HT-29 (cell line): Measurements from ENCODE around the gene CACNA2D4. TPM values are rescaled to one million over a fixed set of nuclear protein-coding genes. Genes with fewer than 3 reads are reported as not detected.

Experiments used
- DNase-seq: peaks from one replicate; pipeline ENCODE4 v3.0.0-alpha.2; 2015; ENCODE audit warnings: low spot score
- total RNA-seq: library from RNA; depleted of rRNA; stranded (reverse); fragments of >200 nt; shearing (Covaris generic); gene quantifications from 2 replicates; pipeline ENCODE4 v1.2.3, GENCODE V29; 2014

Gene CACNA2D4
- total RNA-seq, 1 experiment from 2014 or later: 3.4 TPM

- no peak for DNase-seq
Observed at GRCh38 chr12:1815814-1816729, 102.4 kb downstream of the CACNA2D4 start.

GRCh38 chr12:1815108-1815507 is 103.3 kb downstream of the CACNA2D4 start:
- no peak for DNase-seq

- DNase-seq: no peak
Observed at GRCh38 chr12:1814266-1814665, 104.2 kb downstream of the CACNA2D4 start.

DNA sequence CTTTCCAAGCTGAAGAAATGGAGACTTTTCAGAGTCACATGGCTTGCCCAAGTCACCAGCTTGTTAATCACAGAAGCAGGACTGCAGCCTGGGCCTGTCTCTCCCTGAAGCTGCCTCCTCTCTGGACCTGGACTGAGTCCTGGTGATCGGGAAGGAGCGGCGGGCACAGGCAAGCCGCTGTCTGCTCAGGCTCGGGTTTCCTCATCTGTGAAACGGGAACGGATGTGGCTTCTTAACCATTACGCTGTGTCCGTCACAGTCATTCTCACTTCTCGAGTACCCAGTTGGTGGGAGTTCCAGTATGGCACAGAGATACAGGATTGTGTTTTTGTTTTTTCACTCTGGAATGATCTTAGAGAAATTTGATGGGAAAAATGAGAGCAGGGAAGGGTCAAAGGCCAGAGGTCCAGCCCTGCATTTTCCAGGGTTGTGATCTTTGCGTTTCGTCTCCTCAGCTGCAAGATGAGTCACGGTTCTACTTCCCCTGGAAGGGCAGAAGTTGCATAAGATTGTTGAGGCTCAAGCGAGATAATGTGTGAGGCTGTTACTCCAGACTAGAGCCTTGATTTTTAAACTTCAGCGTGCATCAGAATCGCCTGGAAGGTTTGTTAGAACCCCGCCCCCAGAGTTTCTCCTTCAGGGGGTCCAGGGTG is 105.7 kb downstream of the CACNA2D4 start:
- no peak for DNase-seq

GRCh38 chr12:1811948-1812291 is 106.5 kb downstream of the CACNA2D4 start:
- no peak for DNase-seq

GRCh38 chr12:1811281-1811947 is 107.0 kb downstream of the CACNA2D4 start:
- DNase-seq: no peak

- no peak for DNase-seq
Observed at GRCh38 chr12:1810931-1811280, 107.5 kb downstream of the CACNA2D4 start.

GRCh38 chr12:1810201-1810930 is 108.1 kb downstream of the CACNA2D4 start:
- DNase-seq: no peak

DNA sequence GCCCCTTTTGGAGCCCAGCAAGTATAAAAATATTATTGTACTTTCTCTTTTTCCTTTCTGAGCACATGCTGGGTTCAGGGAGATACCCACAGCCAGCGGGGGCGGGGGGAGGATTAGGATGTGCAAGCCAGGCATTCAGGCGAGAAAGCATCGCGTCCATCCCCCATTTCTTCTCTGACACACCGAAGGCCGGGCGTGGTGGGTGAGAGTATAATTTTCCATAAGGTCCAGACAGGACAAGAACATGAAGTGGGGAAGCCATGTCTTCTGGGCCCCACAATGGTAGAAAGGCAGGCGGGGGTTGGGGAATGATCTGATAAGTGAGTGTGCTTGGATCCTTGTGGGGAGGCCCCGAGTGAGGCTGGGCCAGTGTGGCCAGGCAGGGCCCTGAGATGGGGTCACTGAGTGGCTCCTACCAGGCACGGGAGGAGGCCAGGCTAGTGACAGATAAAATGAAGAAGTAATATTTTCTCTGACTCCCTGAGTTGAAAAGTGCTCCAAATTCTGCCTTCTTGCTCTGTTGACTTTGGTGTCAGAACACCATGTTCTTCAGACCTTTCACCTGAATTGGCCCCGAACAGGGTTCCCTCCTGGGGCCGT is 108.8 kb downstream of the CACNA2D4 start:
- no peak for DNase-seq

DNA sequence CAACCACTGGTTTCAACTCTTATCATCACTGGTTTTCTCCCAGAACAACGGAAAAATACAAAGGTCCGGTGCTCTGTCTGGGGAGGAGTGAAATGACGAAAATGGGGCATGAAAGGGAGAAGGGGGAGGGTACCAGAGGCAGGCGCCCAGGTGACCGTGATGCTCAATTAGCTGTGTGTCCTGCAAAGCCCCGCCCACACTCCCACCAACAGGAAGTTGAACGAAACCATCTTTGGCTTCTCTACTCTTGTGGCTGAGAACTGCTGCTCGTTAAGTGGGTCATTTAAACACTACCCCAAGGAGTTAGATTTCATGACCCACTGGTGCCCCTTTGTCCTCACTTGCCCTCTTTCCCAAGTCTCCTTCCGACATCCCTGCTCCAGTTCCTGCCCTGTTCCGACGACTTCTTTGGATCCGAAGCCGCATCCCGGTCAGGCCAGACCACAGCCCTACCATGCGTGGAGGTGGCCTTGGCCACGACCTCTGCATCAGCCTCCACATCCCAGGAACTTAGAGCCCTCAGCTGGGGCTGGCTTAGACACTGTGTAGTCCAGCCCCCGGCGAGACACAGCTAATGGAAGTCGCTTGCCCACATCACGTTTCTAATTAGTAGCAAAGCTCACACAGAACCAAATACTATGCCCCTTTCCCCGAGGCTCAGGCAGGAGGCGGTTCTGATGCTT is 109.5 kb downstream of the CACNA2D4 start:
- no peak for DNase-seq

- no peak for DNase-seq
Observed at GRCh38 chr12:1808036-1808797, 110.2 kb downstream of the CACNA2D4 start.

DNA sequence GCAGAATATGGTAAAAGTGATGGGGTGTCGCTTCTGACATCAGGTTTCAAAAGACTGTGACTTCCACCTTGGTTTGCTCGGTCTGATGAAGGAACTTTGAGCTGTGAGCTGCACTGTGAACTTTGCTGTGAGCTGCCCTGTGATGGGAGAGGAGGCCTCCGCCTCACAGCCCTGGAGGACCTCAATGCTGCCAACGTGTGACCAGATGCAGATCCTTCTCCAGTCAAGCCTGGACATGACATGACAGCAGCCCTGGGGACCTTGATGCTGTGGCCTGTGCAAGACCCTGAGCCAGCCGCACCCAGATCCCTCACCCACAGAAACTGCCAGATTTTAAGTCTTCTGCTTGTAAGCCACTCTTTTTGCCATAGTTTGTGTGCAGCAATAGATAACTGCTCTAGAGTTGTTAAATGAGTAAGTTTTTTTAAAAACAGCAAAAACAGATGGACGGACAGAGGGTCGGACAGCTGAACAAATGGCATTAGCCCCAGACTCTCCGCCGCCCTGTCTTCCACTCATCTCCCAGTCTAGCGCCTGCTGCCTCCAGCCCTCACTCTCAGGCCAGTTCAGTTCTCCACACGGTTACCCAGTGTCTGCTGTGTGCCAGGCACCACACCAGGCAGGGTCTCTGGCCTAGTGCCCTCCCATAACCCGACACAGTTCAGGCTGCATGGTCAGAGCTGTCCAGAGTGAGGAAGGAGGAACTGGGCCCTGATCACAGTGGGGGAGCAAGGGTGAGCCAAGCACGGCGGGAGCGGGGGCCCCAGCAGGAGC is 111.2 kb downstream of the CACNA2D4 start:
- no peak for DNase-seq

DNA sequence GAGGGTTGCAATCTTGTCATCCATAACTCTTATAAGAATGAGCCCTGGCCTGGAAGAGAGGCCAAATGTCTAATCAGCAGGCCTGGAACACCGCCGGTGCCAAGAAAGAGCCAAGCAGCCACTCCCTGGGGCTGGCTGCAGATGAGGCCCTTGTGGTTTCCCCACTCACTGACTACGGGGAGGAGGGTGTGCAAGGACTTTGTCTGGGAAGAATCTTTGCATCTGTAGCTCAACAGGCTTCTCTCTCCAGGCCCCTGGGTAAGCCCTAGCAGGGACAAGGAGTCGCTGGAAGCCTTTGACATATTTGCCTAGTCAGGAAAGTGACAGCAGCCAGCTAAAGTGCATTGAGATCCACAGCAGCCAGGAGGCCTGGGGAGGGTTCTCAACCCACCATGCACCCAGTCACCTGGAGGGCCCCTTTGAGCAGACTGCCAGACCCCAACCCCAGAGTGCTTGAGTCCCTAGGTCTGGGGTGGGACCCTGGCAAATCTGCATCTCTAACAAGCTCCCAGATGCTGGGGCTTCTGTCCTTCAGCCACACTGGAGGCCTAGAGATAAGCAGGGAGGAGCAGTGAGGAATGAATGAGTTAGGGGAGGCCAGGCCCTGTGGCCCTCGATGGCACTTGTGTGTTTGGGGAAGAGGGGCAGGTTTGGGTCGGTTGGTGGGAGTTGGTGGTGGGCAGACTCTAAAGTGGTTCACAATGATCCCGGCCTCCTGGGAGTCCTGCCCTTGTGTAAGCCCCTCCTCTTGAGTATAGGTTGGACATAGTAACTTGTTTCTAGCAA is 112.0 kb downstream of the CACNA2D4 start:
- no peak for DNase-seq

DNA sequence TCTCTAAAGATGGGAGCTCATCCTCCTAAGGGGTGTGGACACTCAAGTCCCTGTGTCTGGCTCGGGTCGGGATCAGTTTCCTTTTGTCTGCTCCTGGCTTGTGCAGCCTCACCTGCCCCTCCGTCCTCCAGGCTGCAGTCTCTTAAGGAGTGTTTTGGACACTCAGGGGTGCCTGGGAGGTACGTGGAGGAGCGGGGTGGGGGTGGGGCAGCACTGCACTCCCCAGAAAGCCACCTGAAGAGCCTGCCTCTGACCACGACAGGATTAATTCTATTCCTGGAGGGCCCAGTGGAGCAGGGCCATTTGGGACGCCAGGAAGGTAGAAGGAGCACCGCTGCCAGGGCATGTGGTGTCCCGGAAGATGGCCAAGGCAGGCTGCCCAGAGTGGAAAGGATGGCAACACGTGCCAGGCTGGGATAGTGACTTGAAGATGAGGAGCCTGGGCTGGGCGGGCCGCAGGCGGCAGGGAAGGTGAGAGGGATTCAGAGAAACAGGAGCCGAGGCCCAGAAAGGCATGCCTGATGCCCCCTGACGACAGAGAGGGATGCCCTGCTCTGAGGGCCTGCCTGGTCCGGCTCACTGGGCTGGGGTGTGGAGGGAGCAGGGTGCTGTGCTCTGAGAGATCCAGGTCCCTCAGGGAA is 112.9 kb downstream of the CACNA2D4 start:
- no peak for DNase-seq

- DNase-seq: peak; percentile 84
Observed at GRCh38 chr12:1804545-1805332, 113.7 kb downstream of the CACNA2D4 start.

GRCh38 chr12:1803736-1804135 is 114.7 kb downstream of the CACNA2D4 start:
- no peak for DNase-seq

- DNase-seq: no peak
Observed at GRCh38 chr12:1801303-1801975, 117.0 kb downstream of the CACNA2D4 start.
